ENCODE measurements around the gene GAK.
"Not testable (repeated sequence)": the region's sequence is repeated elsewhere in the genome, so short reads cannot be mapped to it uniquely, and the experiment has no call there.

GAK gene

DNA sequence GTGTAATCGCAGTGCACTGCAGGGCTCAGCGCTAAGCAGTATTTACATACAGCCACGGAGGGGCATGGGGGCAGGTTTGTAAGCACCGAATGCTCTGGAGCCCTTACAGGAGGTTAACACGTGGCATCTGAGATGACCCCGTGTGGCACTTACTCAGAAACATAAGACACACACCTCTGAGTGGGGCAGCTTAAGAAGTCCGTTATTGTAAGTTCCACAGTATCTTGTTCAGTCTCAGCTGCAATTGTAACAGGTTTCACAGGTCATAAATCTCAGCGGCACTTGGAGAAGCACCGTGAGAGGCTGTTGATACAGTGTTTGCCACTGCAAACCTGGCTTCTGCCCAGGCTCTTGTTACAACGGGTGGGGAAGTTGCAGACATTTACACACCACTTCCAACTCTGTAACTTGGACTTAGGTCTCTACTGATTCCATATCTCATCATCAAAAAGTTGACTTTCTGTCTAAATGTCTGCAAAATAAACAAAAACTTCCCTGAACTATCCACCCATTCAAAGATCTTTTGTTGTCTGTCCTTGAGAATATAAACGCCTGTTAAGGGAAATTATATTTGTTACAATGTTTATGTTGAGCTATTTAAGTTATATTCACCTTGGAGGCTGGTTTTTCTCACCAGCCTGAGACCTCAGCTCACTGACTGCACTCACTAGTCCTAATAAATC lies 116.5 kb downstream of the GAK start:
- Histone ChIP-seq H3K27me3 (ENCODE audit: control insufficient read depth in 1 of 2, insufficient read depth in 2 of 2, low read length in 2 of 2) (peaks cover 0 to 22% of the 10 kb centered on the region in 2 donors), H3K4me1 (ENCODE audit: insufficient read depth, low read length) (peaks cover 17% of the 10 kb centered on the region), H3K27ac (ENCODE audit: low read depth, low read length) (no peak overlapping the region), H3K36me3 (ENCODE audit: insufficient read depth, low read length) (no peaks in the 10 kb centered on the region), H3K9me3 (ENCODE audit: low read length) (peaks cover 4% of the 10 kb centered on the region), H3K9ac (ENCODE audit: low read length) (no peak overlapping the region), H3K4me3 (ENCODE audit: low read depth in 1 of 2, low read length in 2 of 2) (no peak overlapping the region)

DNA sequence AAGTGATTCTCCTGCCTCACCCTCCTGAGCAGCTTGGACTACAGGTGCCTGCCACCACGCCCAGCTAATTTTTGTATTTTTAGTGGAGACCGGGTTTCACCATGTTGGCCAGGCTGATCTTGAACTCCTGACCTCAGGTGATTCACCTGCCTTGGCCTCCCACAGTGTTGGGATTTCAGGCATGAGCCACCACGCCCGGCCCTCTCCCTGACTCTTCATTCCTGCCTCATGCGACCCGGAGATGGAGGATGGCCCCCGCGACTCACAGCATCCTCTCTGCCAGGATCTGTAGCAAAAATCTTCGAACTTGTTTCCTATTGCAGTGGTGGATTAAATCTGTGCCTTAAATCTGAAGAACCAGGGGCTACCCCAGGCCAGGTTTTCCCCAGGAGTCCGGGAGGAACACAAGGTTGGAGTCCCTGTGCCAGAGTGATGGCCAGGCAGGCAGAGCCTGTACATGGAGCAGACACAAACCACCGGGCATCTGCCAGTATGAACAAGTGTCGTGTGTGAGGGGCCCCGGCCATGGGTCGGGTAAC lies 117.7 kb downstream of the GAK start:
- no peaks in the 10 kb centered on the region for H3K9me3 ChIP-seq (ENCODE audit: low read length)
- no peaks in the 10 kb centered on the region for H3K36me3 ChIP-seq (ENCODE audit: insufficient read depth, low read length)
- H3K4me3 ChIP-seq (ENCODE audit: low read depth in 1 of 2, low read length in 2 of 2), result no peak overlapping the region
- no peak overlapping the region for H3K9ac ChIP-seq (ENCODE audit: low read length)
- H3K4me1 ChIP-seq (ENCODE audit: insufficient read depth, low read length), result peaks cover 17% of the 10 kb centered on the region
- H3K27me3 ChIP-seq (ENCODE audit: control insufficient read depth in 1 of 2, insufficient read depth in 2 of 2, low read length in 2 of 2), result peaks cover 0 to 12% of the 10 kb centered on the region in 2 donors
- H3K27ac ChIP-seq (ENCODE audit: low read depth, low read length), result no peak overlapping the region

DNA sequence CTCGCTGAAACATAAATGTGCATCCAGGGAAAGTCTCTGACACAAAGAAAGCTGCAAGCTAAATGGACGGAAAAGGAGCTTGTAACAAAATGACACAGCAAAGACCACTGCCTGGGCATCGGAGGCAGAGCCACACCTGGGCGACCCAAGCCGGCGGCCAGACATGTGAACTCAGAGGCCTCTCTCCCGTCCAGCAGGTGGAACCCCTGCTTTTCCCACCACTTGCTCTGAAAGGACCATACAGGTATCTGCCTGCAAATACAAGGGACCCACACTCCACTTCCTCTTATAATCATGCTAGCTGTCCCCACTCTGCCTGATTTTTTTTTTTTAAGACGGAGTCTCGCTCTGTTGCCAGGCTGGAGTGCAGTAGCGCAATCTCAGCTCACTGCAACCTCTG lies 118.2 kb downstream of the GAK start:
- H3K9me3 ChIP-seq (ENCODE audit: low read length), result no peaks in the 10 kb centered on the region
- H3K36me3 ChIP-seq (ENCODE audit: insufficient read depth, low read length), result no peaks in the 10 kb centered on the region
- H3K4me1 ChIP-seq (ENCODE audit: insufficient read depth, low read length), result peaks cover 17% of the 10 kb centered on the region
- H3K27me3 ChIP-seq (ENCODE audit: control insufficient read depth in 1 of 2, insufficient read depth in 2 of 2, low read length in 2 of 2), result peaks cover 0 to 11% of the 10 kb centered on the region in 2 donors
- no peak overlapping the region for H3K9ac ChIP-seq (ENCODE audit: low read length)
- no peak overlapping the region for H3K27ac ChIP-seq (ENCODE audit: low read depth, low read length)
- H3K4me3 ChIP-seq (ENCODE audit: low read depth in 1 of 2, low read length in 2 of 2), result no peak overlapping the region

DNA sequence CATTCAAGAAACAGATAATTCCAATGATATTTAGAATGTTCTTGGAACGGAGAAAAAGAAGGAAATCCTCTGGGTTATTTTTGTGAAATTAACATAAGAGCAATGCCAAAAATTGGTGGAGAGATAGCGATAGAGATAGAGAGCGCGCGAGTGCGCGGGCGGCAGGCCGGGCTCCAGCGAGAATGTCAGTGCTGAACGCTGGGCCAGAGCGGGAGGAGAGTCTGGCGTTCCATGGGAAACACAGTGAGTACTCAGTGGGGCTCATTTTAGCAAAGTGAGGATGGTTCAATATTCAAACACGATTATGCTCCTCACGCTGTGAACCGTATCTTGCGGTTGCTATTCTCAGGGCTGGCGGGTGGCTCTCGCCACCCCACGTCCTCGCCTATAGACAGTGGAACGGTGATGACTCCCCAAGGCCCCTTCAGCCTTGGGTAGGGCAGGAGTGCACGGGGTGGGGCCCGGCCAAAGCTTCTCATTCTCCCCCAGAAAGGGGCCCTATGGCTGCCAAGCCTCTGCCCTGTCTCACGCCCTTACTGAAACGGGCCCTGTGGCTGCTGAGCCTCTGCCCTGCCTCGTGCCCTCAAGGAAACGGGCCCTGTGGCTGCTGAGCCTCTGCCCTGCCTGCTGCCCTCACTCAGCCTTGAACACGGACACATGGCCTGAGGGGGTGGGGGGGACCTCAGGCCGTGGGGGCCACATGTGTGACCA lies 123.1 kb downstream of the GAK start:
- H3K9ac ChIP-seq (ENCODE audit: low read length), result no peak overlapping the region
- H3K27me3 ChIP-seq (ENCODE audit: control insufficient read depth in 1 of 2, insufficient read depth in 2 of 2, low read length in 2 of 2), result no peaks in the 10 kb centered on the region
- no peak overlapping the region for H3K27ac ChIP-seq (ENCODE audit: low read depth, low read length)
- no peak overlapping the region for H3K4me3 ChIP-seq (ENCODE audit: low read depth in 1 of 2, low read length in 2 of 2)
- H3K9me3 ChIP-seq (ENCODE audit: low read length), result no peaks in the 10 kb centered on the region
- no peaks in the 10 kb centered on the region for H3K36me3 ChIP-seq (ENCODE audit: insufficient read depth, low read length)
- no peaks in the 10 kb centered on the region for H3K4me1 ChIP-seq (ENCODE audit: insufficient read depth, low read length)

DNA sequence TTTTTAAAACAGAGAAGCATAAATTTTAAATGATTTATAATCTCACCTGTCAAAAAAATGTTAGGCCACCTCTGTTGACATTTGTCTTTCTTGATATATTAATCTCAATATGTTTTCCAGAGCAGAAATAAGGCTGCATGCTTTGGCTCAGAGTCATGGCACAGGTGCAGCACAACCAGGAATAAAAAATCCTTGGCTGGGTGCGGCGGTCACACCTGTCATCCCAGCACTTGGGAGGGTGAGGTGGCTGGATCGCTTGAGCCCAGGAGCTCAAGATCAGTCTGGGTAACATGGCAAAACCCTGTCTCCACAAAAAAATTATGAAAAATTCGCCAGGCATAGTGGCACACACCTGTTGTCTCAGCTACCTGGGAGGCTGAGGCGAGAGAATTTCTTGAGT lies 124.3 kb downstream of the GAK start:
- no peaks in the 10 kb centered on the region for H3K36me3 ChIP-seq (ENCODE audit: insufficient read depth, low read length)
- H3K27me3 ChIP-seq (ENCODE audit: control insufficient read depth in 1 of 2, insufficient read depth in 2 of 2, low read length in 2 of 2), result no peaks in the 10 kb centered on the region
- no peak overlapping the region for H3K27ac ChIP-seq (ENCODE audit: low read depth, low read length)
- H3K9me3 ChIP-seq (ENCODE audit: low read length), result no peaks in the 10 kb centered on the region
- H3K4me3 ChIP-seq (ENCODE audit: low read depth in 1 of 2, low read length in 2 of 2), result no peak overlapping the region
- no peaks in the 10 kb centered on the region for H3K4me1 ChIP-seq (ENCODE audit: insufficient read depth, low read length)
- no peak overlapping the region for H3K9ac ChIP-seq (ENCODE audit: low read length)

DNA sequence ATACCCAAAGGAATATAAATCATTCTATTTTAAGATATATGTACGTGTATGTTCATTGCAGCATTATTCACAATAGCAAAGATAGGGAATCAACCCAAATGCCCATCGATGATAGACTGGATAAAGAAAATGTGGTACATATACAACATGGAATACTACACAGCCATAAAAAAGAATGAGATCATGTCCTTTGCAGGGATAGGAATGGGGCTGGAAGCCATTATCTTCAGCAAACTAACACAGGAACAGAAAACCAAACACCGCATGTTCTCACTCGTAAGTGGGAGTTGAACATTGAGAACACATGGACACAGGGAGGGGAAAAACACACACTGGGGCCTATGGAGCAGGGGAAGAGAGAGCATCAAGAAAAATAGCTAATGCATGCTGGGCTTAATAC lies 125.1 kb downstream of the GAK start:
- not testable (repeated sequence) for H3K4me1 ChIP-seq (ENCODE audit: insufficient read depth, low read length); H3K4me3 ChIP-seq (ENCODE audit: low read depth in 1 of 2, low read length in 2 of 2); H3K27me3 ChIP-seq (ENCODE audit: control insufficient read depth in 1 of 2, insufficient read depth in 2 of 2, low read length in 2 of 2); H3K9me3 ChIP-seq (ENCODE audit: low read length); H3K27ac ChIP-seq (ENCODE audit: low read depth, low read length); H3K36me3 ChIP-seq (ENCODE audit: insufficient read depth, low read length); H3K9ac ChIP-seq (ENCODE audit: low read length)

DNA sequence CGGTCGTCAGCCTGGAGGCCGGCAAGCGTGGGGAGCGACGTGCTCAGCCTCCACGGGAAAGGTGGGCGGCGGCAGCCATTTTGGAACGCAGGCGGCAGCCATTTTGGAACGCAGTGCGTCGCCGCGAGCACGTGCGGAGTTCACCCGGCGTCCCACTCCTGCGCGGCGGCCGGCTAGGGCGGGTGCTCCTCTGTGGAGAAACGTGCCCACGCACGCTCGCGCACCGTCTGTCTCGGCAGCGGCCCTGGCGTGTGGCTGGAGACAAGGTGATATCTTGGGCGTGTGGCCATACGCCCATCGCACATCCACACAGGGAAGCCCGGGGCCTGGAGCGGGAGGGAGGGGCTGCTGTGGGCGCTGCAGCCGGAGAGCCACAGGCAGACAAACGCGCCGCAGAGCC lies 127.3 kb downstream of the GAK start:
- Histone ChIP-seq H3K9ac (ENCODE audit: low read length) (no peak overlapping the region), H3K9me3 (ENCODE audit: low read length) (no peaks in the 10 kb centered on the region), H3K4me1 (ENCODE audit: insufficient read depth, low read length) (no peaks in the 10 kb centered on the region), H3K4me3 (ENCODE audit: low read depth in 1 of 2, low read length in 2 of 2) (no peak overlapping the region), H3K27ac (ENCODE audit: low read depth, low read length) (no peak overlapping the region), H3K36me3 (ENCODE audit: insufficient read depth, low read length) (no peaks in the 10 kb centered on the region), H3K27me3 (ENCODE audit: control insufficient read depth in 1 of 2, insufficient read depth in 2 of 2, low read length in 2 of 2) (no peaks in the 10 kb centered on the region)

DNA sequence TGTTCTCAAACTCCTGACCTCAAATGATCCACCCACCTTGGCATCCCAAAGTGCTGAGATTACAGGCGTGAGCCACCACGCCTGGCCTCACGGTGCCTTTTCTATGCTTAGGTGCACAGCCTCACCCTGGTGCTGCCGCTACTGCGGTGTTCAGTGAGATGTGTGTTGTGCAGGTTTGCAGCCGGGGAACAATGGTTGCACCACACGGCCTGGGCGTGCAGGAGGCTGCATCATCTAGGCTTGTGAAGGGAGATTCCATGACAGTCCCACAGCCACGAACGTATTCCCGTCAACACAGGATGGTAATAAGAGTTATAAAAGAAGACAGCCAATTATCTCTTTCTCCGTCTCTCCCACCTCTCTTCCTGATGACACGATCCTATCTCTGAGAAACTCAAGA lies 128.2 kb downstream of the GAK start:
- Histone ChIP-seq H3K4me3 (ENCODE audit: low read depth in 1 of 2, low read length in 2 of 2) (no peak overlapping the region), H3K9ac (ENCODE audit: low read length) (no peak overlapping the region), H3K36me3 (ENCODE audit: insufficient read depth, low read length) (no peaks in the 10 kb centered on the region), H3K4me1 (ENCODE audit: insufficient read depth, low read length) (no peaks in the 10 kb centered on the region), H3K27me3 (ENCODE audit: control insufficient read depth in 1 of 2, insufficient read depth in 2 of 2, low read length in 2 of 2) (no peaks in the 10 kb centered on the region), H3K9me3 (ENCODE audit: low read length) (no peaks in the 10 kb centered on the region), H3K27ac (ENCODE audit: low read depth, low read length) (no peak overlapping the region)

DNA sequence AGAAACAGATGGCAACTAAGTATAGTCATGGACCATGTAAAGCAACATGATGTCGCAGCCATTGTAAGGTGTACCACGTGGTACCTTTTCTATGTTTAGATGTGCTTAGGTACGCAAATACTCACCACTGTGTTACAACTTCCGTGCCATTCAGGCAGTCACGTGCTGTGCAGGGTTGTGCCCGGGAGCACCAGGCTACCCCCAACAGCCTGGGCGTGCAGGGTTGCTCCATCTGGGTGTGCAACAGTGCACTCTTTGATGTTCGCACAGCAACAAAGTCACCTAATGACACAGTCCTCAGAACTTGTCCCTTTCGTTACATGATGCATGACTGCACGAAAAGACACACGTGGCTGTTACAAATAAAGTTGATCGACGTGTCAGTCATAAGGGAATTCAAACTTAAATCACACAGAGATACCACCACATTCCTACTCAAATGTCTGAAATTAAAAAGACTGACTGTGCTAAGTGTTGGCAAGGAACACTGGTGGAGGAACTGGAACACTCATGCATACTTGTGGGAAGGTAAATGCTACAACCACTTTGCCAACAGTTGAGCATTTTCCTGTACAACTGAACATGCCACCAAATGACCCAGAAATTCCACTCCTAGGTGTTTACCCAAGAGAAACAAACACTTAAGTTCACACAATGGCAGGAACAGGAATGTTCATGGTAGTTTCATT lies 130.5 kb downstream of the GAK start:
- H3K4me3 ChIP-seq (ENCODE audit: low read depth in 1 of 2, low read length in 2 of 2), result no peak overlapping the region
- H3K27me3 ChIP-seq (ENCODE audit: control insufficient read depth in 1 of 2, insufficient read depth in 2 of 2, low read length in 2 of 2), result peaks cover 0 to 6% of the 10 kb centered on the region in 2 donors
- H3K36me3 ChIP-seq (ENCODE audit: insufficient read depth, low read length), result no peaks in the 10 kb centered on the region
- no peak overlapping the region for H3K9ac ChIP-seq (ENCODE audit: low read length)
- H3K9me3 ChIP-seq (ENCODE audit: low read length), result no peaks in the 10 kb centered on the region
- H3K27ac ChIP-seq (ENCODE audit: low read depth, low read length), result no peak overlapping the region
- no peaks in the 10 kb centered on the region for H3K4me1 ChIP-seq (ENCODE audit: insufficient read depth, low read length)
